HepG2 (cell line): ENCODE data around the gene PLEKHH1. TPM values are rescaled to one million over a fixed set of nuclear protein-coding genes. Genes with fewer than 3 reads are reported as not detected.

ENCODE experiments used
- GTF2F1 ChIP-seq: fragments of 150-350 bp; IDR thresholded peaks from 2 replicates; pipeline ENCODE4 v1.6.1; 2014; ENCODE audit warnings: low read length
- KDM5A ChIP-seq: fragments of 200-600 bp; sonication (generic); IDR thresholded peaks from 2 replicates; pipeline ENCODE4 v1.7.0; 2018; ENCODE audit warnings: antibody characterized with exemption, mild to moderate bottlenecking, low read length, borderline replicate concordance
- MAFK ChIP-seq, 2 experiments: IDR thresholded peaks in 1 of 2; conservative IDR thresholded peaks in 1 of 2; 2 replicates each; pipeline ENCODE4 v1.6.1; 2011; ENCODE audit warnings: improper control_type of control experiment in 2 of 2, low read length in 2 of 2
- NFATC3 ChIP-seq: sonication (generic); formaldehyde crosslinking; IDR thresholded peaks from 2 replicates; pipeline ENCODE4 v1.5.1; 2020; ENCODE audit warnings: mild to moderate bottlenecking, missing genetic modification reagents
- SNAPC2 ChIP-seq: sonication (generic); formaldehyde crosslinking; IDR thresholded peaks from 2 replicates; pipeline ENCODE4 v1.8.1; 2022; ENCODE audit warnings: mild to moderate bottlenecking, missing genetic modification reagents
- SP4 ChIP-seq: sonication (generic); formaldehyde crosslinking; IDR thresholded peaks from 2 replicates; pipeline ENCODE4 v1.8.1; 2023; ENCODE audit warnings: mild to moderate bottlenecking, missing genetic modification reagents
- ZMYM3 ChIP-seq: sonication (generic); formaldehyde crosslinking; IDR thresholded peaks from 2 replicates; pipeline ENCODE4 v1.5.1; 2020; ENCODE audit warnings: mild to moderate bottlenecking, missing genetic modification reagents
- ZNF3 ChIP-seq: IDR thresholded peaks from 2 replicates; pipeline ENCODE4 v1.7.0; 2017; ENCODE audit warnings: inconsistent platforms
- ZNF333 ChIP-seq: sonication (generic); formaldehyde crosslinking; IDR thresholded peaks from 2 replicates; pipeline ENCODE4 v1.4.0; 2020; ENCODE audit warnings: mild to moderate bottlenecking, missing genetic modification reagents, borderline replicate concordance
- ZNF367 ChIP-seq: sonication (generic); formaldehyde crosslinking; IDR thresholded peaks from 2 replicates; pipeline ENCODE4 v1.4.0; 2020; ENCODE audit warnings: missing genetic modification reagents, borderline replicate concordance
- ZNF749 ChIP-seq: sonication (generic); formaldehyde crosslinking; IDR thresholded peaks from 2 replicates; pipeline ENCODE4 v1.8.0; 2022; ENCODE audit warnings: mild to moderate bottlenecking, missing genetic modification reagents, moderate library complexity, borderline replicate concordance
- polyA plus RNA-seq, 8 experiments: library from polyadenylated mRNA; depleted of rRNA in 3 of 8; stranded (reverse) in 7 of 8; unstranded in 1 of 8; fragments of >200 nt; fragmentation: Illumina TruSeq in 4 of 8; extraction: Trizol in 4 of 8; gene quantifications; 2 replicates each; pipeline versions ENCODE4 v1.2.1 to v1.2.3, GENCODE V29; 2011 to 2016; ENCODE audit warnings: low read depth in 4 of 8, missing spikeins in 1 of 8, mixed read lengths in 1 of 8; ENCODE audit not compliant: insufficient read depth in 1 of 8
- total RNA-seq, 5 experiments: library from RNA; depleted of rRNA; stranded (reverse); fragments of >200 nt; fragmentation: Illumina TruSeq; extraction: Trizol; gene quantifications; 2 replicates each; pipeline ENCODE4 v1.2.3, GENCODE V29; 2016; ENCODE audit warnings: low read depth in 1 of 5
- TF ChIP-seq, protein P1 (sequence below): sonication (generic); formaldehyde crosslinking; IDR thresholded peaks from 2 replicates; pipeline ENCODE4 v1.5.0; 2020; ENCODE audit warnings: missing genetic modification reagents
- TF ChIP-seq, protein P2 (sequence below): sonication (generic); formaldehyde crosslinking; IDR thresholded peaks from 2 replicates; pipeline ENCODE4 v1.8.0; 2022; ENCODE audit warnings: mild to moderate bottlenecking, missing genetic modification reagents, borderline replicate concordance
- TF ChIP-seq, protein P3 (sequence below): sonication (generic); formaldehyde crosslinking; conservative IDR thresholded peaks from 2 replicates; pipeline ENCODE4 v1.8.0; 2022; ENCODE audit warnings: mild to moderate bottlenecking, moderate library complexity, missing genetic modification reagents
- TF ChIP-seq, protein P4 (sequence below): sonication (generic); formaldehyde crosslinking; IDR thresholded peaks from 2 replicates; pipeline ENCODE4 v1.9.0; 2022; ENCODE audit warnings: low read depth, missing genetic modification reagents
- TF ChIP-seq, protein P5 (sequence below): sonication (generic); formaldehyde crosslinking; IDR thresholded peaks from 2 replicates; pipeline ENCODE4 v1.5.0; 2020; ENCODE audit warnings: mild to moderate bottlenecking, missing genetic modification reagents
- TF ChIP-seq, protein P6 (sequence below): sonication (generic); formaldehyde crosslinking; conservative IDR thresholded peaks from 2 replicates; pipeline ENCODE4 v1.8.0; 2022; ENCODE audit warnings: missing genetic modification reagents

The PLEKHH1 gene
- total and polyA plus RNA-seq, 2 of the 13 experiments (the other 11 are each of a cell fraction or from before 2014, with no cell fraction given), result 8.6 to 15.8 TPM

DNA sequence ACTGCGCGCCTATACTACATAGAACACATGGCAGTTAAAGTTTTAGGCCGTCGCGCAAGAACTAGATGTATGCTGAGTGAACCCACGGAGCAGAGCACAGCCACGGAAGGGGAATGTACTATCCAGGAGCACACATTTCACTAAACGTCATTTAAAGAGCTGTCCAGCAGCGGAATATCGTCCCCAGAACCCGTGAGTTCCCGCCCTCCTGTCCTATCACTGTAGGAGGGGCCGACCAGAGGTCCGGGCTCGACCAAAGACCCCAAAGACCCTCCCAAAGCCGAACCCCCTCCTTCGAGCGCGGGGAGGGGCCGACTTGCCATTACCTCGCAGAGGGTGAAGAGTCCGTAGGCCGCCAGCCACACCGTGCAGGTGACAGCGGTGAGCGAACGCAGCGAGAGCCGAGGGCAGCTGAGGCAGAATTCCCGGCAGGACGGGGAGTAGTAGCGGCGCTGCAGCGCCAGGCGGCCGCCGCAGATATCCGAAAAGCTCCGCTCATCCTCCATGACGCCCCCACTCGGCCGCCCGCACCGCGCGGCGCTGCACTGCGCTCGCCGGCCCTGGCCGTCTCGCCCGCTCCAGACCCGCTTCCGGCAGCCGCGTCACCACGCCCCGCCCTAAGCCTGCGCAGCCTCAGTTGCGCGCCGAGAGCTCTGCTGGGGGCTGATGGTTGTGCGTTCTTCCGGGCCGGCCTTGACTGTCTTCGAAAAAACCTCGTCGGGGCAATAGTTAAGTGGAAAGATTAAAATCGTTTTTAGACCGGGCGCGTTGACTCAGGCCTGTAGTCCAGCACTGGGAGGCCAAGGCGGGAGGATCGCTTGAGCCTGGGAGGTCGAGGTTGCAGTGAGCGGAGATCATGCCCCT, 66.8 kb downstream of the PLEKHH1 start, which contains the start of gene PIGH (continued):
- TF ChIP-seq ZNF749 (CRISPR knock-in tag), result 0 out of 2 replicates have a peak, but pooled peaks have one; percentile 47
- no peak for TF ChIP-seq ZNF333 (CRISPR knock-in tag)
- TF ChIP-seq, protein P1, sequence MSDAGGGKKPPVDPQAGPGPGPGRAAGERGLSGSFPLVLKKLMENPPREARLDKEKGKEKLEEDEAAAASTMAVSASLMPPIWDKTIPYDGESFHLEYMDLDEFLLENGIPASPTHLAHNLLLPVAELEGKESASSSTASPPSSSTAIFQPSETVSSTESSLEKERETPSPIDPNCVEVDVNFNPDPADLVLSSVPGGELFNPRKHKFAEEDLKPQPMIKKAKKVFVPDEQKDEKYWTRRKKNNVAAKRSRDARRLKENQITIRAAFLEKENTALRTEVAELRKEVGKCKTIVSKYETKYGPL (CRISPR knock-in tag), result no peak
- TF ChIP-seq, protein P2, sequence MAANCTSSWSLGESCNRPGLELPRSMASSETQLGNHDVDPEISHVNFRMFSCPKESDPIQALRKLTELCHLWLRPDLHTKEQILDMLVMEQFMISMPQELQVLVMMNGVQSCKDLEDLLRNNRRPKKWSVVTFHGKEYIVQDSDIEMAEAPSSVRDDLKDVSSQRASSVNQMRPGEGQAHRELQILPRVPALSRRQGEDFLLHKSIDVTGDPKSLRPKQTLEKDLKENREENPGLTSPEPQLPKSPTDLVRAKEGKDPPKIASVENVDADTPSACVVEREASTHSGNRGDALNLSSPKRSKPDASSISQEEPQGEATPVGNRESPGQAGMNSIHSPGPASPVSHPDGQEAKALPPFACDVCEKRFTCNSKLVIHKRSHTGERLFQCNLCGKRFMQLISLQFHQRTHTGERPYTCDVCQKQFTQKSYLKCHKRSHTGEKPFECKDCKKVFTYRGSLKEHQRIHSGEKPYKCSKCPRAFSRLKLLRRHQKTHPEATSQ, result peak; percentile 81; the same call in 1 of the 2 replicates
- TF ChIP-seq, protein P3, sequence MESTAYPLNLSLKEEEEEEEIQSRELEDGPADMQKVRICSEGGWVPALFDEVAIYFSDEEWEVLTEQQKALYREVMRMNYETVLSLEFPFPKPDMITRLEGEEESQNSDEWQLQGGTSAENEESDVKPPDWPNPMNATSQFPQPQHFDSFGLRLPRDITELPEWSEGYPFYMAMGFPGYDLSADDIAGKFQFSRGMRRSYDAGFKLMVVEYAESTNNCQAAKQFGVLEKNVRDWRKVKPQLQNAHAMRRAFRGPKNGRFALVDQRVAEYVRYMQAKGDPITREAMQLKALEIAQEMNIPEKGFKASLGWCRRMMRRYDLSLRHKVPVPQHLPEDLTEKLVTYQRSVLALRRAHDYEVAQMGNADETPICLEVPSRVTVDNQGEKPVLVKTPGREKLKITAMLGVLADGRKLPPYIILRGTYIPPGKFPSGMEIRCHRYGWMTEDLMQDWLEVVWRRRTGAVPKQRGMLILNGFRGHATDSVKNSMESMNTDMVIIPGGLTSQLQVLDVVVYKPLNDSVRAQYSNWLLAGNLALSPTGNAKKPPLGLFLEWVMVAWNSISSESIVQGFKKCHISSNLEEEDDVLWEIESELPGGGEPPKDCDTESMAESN (CRISPR knock-in tag), result peak; percentile 83
- no peak for TF ChIP-seq ZNF367 (CRISPR knock-in tag)
- TF ChIP-seq ZMYM3 (CRISPR knock-in tag), result peak; percentile 92
- no peak for TF ChIP-seq ZNF3 (CRISPR knock-in tag)
- TF ChIP-seq NFATC3 (CRISPR knock-in tag), result peak; percentile 73; the same call in 1 of the 2 replicates
- no peak for TF ChIP-seq MAFK (conservative IDR thresholded peaks at IDR 0.05 in 1 of 2, IDR thresholded peaks at IDR 0.05 in 1 of 2; ENCODE audit: low read length in 2 of 2)
- TF ChIP-seq, protein P4, sequence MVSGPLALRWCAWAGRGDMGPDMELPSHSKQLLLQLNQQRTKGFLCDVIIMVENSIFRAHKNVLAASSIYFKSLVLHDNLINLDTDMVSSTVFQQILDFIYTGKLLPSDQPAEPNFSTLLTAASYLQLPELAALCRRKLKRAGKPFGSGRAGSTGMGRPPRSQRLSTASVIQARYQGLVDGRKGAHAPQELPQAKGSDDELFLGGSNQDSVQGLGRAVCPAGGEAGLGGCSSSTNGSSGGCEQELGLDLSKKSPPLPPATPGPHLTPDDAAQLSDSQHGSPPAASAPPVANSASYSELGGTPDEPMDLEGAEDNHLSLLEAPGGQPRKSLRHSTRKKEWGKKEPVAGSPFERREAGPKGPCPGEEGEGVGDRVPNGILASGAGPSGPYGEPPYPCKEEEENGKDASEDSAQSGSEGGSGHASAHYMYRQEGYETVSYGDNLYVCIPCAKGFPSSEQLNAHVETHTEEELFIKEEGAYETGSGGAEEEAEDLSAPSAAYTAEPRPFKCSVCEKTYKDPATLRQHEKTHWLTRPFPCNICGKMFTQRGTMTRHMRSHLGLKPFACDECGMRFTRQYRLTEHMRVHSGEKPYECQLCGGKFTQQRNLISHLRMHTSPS (CRISPR knock-in tag), result no peak
- peak; percentile 70; the same call in 1 of the 2 replicates for TF ChIP-seq SNAPC2 (CRISPR knock-in tag)
- no peak for TF ChIP-seq GTF2F1
- TF ChIP-seq, protein P5, sequence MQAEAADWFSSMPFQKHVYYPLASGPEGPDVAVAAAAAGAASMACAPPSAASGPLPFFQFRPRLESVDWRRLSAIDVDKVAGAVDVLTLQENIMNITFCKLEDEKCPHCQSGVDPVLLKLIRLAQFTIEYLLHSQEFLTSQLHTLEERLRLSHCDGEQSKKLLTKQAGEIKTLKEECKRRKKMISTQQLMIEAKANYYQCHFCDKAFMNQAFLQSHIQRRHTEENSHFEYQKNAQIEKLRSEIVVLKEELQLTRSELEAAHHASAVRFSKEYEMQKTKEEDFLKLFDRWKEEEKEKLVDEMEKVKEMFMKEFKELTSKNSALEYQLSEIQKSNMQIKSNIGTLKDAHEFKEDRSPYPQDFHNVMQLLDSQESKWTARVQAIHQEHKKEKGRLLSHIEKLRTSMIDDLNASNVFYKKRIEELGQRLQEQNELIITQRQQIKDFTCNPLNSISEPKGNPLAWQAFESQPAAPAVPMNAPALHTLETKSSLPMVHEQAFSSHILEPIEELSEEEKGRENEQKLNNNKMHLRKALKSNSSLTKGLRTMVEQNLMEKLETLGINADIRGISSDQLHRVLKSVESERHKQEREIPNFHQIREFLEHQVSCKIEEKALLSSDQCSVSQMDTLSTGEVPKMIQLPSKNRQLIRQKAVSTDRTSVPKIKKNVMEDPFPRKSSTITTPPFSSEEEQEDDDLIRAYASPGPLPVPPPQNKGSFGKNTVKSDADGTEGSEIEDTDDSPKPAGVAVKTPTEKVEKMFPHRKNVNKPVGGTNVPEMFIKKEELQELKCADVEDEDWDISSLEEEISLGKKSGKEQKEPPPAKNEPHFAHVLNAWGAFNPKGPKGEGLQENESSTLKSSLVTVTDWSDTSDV, result no peak
- peak; percentile 79 for TF ChIP-seq SP4 (CRISPR knock-in tag)
- 0 out of 2 replicates have a peak, but pooled peaks have one; percentile 48 for TF ChIP-seq KDM5A
- TF ChIP-seq, protein P6, sequence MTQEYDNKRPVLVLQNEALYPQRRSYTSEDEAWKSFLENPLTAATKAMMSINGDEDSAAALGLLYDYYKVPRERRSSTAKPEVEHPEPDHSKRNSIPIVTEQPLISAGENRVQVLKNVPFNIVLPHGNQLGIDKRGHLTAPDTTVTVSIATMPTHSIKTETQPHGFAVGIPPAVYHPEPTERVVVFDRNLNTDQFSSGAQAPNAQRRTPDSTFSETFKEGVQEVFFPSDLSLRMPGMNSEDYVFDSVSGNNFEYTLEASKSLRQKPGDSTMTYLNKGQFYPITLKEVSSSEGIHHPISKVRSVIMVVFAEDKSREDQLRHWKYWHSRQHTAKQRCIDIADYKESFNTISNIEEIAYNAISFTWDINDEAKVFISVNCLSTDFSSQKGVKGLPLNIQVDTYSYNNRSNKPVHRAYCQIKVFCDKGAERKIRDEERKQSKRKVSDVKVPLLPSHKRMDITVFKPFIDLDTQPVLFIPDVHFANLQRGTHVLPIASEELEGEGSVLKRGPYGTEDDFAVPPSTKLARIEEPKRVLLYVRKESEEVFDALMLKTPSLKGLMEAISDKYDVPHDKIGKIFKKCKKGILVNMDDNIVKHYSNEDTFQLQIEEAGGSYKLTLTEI (CRISPR knock-in tag), result no peak
